PC-9 (cell line): Measurements from ENCODE around the gene TGFBR2.

Source experiments
- CTCF ChIP-seq: fragments of 200-600 bp; sonication (generic); conservative IDR thresholded peaks from 2 replicates; pipeline ENCODE4 v1.6.1; 2017; ENCODE audit warnings: mixed run types, antibody characterized with exemption, mild to moderate bottlenecking, moderate library complexity
- EZH2 ChIP-seq: fragments of 200-600 bp; sonication (generic); IDR thresholded peaks from 2 replicates; pipeline ENCODE4 v1.8.0; 2017; ENCODE audit warnings: antibody characterized with exemption, low read depth

GRCh38 chr3:30612437-30613132 lies 6.2 kb downstream of the TGFBR2 start:
- no peak for TF ChIP-seq CTCF
- TF ChIP-seq EZH2 = no peak
